ENCODE measurements around the gene MYBPC2. TPM values are rescaled to one million over a fixed set of nuclear protein-coding genes. Genes with fewer than 3 reads are reported as not detected.
"Not testable (repeated sequence)": the region's sequence is repeated elsewhere in the genome, so short reads cannot be mapped to it uniquely, and the experiment has no call there.

MYBPC2 gene
- total RNA-seq, 1 experiment from 2014 or later: not detected

DNA sequence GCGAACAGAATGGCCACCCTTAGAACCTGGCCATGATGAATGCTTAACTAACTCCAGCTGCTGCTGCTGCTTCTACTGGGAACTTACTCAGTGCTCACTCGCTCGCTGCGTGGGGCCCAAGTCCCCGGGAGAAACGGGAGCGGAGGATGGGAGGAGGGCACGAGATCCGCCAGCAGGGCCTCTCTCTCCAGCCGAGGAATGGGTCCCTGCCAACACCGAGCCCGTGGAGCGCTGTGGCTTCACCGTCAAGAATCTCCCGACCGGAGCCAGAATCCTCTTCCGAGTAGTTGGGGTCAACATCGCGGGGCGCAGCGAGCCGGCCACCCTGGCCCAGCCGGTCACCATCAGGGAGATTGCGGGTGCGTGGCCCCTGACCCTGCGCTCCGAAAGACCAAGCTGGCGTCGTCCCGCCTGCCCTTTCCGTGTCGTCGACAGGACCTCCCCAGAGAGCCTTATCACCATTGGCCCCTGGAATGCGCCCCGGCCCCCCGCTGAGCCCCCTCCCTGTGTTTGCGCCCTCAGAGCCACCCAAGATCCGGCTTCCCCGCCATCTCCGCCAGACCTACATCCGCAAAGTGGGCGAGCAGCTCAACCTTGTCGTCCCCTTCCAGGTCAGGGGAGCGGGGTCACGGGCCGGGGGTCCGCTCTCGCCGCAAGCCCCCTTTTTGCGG lies 25.8 kb downstream of the MYBPC2 start:
- DNase-seq (ENCODE audit: low spot score): no peak

DNA sequence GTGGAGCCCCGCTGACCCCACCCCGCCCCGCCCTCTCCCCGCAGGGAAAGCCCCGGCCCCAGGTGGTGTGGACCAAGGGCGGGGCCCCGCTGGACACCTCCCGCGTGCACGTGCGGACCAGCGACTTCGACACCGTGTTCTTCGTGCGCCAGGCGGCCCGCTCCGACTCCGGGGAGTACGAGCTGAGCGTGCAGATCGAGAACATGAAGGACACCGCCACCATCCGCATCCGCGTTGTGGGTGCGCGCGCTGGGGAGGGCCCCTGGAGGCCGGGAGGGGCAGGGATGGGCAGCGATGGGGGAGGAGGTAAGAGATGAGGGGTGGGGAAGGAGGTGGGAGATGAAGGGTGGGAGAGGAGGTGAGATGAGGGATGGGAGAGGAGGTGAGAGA lies 26.4 kb downstream of the MYBPC2 start:
- DNase-seq (ENCODE audit: low spot score): no peak

DNA sequence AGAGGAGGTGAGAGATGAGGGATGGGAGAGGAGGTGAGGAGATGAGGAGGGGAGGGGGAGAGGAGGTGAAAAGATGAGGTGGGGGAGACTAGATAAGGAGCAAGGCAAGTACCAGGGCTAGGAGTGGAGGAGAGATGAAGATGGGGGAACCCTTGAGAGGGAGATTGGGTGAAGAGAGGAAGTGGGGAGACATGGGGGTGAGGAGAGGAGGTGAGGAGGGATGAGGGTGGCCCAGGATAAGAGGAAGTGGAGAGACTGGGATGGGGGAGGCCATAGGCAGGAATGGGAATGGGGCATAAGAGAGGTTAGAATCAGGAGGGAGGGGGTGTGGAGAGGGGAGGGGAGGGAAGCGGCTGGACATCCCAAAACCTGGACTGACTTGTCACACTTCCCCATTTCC lies 26.9 kb downstream of the MYBPC2 start:
- DNase-seq (ENCODE audit: low spot score): no peak

DNA sequence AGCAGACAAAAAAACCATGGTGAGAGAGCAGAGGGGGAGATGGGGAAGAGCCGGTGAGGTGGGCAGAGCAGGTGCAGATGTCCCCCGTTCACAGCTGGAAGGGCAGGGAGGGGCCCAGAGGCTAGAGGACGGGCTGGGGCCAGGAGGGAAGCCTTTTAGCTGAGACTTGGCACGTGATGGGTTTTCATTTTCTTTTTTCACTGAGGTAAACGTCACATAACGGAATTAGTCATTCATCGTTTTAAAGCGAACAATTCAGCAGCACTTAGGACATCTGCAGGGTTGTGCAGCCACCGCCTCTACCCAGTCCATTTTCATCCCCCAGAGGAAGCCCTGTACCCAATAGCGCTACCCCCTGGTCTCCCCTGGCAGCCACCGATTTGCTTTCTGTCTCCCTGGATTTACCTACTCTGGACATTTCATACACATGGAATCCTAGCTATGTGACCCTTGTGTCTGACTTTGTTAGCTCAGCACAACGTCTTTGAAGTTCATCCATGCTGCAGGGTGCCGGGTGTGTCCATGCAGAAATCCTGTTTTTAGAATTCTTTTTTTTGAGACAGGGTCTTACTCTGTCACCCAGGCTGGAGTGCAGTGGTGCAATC lies 27.6 kb downstream of the MYBPC2 start:
- DNase-seq (ENCODE audit: low spot score): no peak

DNA sequence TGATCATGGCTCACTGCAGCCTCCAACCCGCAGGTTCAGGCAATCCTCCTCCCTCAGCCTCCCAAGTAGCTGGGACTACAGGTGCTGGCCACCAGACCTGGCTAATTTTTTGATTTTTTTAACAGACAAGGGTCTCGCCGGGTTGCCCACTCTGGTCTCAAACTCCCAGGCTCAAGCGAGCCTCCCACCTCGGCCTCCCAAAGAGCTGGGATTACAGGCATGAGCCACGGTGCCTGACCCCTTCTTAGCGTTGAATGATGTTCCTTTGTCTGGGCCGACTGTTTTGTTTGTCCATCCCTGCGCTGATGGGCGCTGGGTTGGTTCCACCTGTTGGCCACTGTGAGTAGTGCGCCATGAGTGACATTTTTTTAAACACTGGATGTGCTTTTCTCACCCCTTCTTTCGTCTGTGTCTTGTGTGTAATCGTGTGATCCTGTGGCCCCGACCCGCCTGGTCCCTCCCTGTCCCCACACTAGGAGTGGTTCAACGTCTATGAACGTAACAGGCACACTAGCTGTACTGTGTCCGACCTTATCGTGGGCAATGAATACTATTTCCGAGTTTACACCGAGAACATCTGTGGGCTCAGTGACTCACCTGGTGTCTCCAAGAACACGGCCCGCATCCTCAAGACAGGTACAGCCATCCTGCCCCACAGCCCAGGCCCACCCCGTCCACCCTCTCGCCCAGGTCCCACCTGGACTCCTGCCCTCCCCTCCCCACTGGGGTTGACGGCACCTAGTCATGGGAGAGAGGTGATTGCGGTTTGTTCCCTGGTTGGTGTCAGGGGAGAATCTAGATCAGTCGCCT lies 28.6 kb downstream of the MYBPC2 start:
- DNase-seq (ENCODE audit: low spot score): peak; percentile 94

DNA sequence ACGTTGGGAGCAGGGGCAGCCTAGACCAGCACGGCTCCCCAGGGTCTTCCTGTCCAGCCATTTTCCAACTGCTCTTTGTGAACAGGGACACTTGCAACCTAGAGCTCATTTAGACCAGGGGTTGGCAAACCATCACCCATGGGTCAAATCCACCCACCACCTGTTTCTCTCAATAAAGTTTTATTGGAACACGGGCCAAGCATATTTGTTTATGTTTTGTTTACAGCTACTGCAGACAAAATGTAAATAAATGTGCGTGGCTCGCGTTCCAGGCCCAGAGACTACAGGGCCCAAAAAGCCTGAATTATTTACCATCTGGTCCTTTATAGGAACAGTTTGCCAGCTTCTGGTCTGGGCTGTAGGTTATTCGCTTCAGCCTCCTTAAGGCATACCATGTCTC lies 30.3 kb downstream of the MYBPC2 start:
- no peak for DNase-seq (ENCODE audit: low spot score)

DNA sequence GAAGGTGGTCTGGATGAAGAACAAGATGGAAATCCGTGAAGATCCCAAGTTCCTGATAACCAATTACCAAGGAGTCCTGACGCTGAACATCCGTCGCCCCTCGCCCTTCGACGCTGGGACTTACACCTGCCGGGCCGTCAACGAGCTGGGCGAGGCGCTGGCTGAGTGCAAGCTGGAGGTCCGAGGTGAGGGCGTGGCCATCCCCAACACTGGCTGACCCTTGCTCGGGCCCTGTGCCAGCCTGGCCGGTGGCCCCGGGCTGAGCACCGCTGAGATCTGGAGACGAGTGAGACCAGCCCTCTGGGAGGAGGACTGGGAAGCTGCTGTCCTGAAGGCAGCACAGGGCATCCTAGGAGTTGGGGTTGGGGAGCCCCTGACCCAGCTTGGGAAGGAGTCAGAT lies 31.7 kb downstream of the MYBPC2 start:
- DNase-seq (ENCODE audit: low spot score): no peak

DNA sequence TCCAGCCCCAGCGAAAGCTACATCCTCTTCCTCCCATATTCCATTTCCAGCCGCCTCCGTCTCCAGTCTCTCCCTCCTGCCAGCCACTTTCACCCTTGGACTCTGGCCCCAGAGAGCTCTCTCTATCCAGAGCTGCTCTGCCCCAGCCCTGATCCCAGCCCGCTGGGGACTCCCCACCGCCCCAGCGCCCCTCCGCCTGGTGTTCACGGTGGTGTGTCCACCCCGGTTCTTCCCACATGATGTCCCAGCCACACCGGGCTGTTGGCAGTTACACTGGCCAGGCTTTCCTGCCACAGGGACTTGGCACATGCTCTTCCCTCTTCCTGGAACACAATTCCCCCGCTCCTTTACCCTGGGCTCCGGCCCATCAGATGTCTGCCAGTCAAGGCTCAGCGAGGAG lies 32.3 kb downstream of the MYBPC2 start:
- DNase-seq (ENCODE audit: low spot score): no peak

DNA sequence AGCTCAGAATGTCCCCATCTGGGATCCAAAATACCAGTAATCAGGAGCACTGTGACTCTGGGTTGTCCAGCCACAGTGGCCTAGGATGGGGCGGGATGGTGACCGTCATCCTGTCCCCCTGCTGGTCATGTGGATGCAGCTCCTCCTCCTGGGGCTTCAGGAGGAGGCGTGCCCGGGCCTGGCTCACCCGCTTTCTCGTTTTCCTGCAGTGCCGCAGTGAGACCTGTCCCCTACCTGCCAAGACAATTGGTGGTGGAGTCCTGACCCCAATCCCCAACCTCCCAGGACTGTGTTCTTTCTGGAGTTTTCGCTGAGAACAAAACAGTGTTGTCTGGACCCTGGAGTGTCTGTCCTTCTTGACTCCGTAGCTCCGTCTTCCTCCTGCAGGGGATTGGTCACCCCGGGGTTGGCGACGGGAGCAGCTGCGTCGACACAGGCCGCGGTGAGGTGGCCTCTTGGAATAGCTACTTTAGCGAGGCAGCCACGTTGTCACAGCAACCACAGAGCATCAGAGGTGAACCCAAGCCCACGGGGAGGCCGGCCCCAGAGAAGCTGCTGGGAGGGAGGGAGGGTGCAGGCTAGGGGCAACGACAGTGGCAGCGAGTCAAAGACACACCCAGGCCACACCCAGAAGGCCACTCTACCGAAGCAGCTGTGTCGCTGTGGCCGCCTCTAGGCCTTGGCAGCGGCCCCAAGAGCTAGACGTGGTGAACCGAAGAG lies 33.5 kb downstream of the MYBPC2 start:
- DNase-seq (ENCODE audit: low spot score): peak; percentile 58

DNA sequence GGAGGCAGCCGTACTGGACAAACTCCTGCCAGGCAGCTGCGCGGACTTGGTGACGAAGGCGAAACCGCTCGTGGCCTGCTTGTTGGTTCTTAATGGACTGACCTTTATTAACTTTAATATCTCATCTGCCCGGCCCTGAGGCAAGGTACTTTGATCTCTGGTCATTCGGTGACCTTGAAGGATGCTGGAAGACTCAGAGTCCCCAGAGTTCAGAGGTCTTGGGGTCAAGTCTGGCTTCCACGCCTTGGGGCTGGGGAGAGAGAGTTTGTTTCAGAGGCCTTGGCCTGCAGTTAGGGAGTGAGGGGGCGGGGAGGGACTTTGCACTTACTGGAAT lies 34.0 kb downstream of the MYBPC2 start:
- DNase-seq (ENCODE audit: low spot score): no peak

DNA sequence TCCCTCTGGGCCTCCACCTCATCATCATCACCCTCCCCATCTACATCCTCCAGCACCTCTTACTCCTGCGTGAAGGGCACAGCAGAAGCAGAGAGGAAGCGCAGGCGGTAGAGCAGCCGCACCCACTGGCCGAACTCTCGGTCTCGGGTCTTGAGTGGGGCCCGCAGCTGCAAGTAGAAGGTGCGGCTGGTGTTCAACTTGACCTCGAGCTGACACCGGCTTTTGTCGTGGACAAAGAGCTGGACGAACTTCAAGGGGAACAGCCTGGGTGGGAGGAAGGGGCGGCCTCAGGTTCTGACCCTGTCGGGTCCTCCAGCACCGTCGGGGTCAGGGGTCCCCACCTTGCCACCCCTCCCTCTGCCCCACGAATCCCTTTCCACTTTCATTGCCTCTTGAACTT lies 34.9 kb downstream of the MYBPC2 start:
- DNase-seq (ENCODE audit: low spot score): no peak

DNA sequence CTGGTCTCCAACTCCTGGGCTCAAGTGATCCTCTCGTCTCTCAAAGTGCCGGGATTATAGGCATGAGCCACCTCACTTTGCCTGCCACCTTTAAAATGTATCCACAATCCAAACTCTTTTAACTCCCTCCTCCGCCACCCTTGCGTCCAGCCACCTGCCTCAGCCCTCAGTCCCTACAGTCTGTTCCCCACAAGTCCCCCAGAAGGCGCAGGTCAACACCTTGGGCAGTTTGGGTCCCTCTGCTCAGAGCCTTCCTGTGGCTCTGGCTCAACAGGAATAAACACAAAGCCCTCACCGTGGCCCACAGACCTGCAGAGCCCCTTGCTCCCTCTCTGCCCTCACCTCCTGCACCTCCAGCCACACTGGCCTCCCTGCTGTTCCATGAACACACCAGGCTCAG lies 36.1 kb downstream of the MYBPC2 start:
- no peak for DNase-seq (ENCODE audit: low spot score)

DNA sequence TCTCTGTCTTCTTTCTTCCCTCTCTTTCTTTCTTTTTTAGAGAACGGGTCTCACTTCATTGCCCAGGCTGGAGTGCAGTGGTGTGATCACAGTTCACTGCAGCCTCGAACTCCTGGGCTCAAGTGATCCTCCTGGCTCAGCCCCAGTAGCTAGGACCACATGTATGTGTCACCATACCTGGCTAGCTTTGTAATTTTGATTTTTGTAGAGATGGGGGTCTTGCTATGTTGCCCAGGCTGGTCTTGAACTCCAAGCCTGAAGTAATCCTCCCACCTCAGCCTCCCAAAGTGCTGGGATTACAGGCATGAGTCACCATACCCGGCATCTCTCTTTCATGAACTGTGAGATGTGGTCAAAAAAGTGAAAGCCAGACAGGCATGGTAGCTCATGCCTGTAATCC lies 40.6 kb downstream of the MYBPC2 start:
- not testable (repeated sequence) for DNase-seq (ENCODE audit: low spot score)

DNA sequence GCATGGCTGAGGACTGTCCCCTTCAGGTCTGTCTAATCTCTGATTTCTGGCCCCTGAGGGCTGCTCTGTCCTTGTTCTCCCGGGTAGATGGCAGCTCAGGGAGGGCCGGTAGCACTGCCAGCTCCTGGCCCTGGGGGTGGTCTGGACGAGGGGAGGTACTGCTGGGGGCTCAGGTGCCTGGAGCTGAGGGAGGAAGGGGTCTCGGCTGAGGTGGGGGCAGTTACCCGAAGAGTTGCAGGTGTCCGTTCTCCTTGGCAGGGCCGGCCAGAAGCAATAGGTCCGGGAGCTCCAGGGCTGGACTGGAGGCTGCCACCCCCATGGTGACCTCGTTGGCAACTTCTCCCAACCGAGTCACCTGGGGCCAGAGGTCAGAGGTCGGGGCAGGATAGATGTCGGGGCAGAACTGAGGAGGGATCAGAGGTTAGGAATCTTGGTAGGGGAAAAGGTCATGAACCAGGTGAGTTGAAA lies 42.4 kb downstream of the MYBPC2 start:
- no peak for DNase-seq (ENCODE audit: low spot score)

DNA sequence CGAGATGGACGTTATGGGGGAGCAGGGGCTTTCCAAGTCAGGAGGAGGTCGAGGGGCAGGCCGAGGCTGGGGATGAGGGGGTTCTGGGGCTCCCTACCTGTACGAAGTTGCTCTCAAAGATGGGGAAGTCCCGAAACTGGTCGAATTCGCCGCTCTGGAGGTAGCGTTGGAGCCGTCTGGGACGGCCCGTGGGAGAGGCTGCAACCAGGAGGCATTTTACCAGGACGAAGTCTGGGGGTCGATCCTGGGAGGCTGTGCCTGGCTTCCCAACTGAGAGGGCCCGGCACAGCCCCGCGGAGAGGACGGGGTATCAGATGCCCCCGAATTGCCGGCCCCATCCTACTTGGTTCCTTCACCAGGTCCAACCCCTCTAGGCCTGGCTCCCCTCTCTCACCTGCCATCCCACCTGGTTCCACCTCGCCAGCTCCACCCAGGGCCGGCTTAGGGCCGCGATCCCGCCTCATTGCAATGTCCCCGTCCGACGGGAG lies 43.1 kb downstream of the MYBPC2 start:
- DNase-seq (ENCODE audit: low spot score): no peak

DNA sequence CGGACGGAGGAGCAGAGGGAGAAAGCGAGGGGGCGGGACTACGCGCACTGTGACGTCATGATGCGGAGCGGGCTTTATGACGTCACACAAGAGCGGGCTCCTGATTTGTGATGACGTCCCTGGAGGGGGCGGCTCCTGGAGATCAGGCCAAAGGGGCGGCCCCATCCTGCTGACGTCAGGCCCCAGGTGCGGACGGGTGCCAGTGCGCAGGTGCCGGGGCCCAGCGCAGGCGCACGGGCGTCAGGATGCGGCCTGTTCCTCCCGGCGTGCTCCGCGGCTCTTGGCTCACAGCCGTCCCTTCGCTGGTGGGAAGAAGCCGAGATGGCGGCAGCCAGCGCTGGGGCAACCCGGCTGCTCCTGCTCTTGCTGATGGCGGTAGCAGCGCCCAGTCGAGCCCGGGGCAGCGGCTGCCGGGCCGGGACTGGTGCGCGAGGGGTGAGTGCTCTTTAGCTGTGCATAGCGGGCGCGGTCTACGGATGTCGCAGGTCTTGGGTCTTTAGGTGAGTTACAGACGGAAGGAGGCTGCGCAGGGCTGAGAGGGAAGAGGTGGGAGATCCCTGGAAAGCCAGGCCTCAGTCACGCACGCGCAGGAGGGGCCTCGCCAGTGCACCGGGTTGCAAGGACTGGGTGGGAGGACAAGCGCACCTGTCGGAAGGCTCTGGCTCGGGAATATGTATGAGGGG lies 43.7 kb downstream of the MYBPC2 start, which contains the start of the genes EMC10 and GARIN5A:
Gene EMC10, plus strand, starts transcription at position 284 of the 683 bp plus-strand sequence. Its CDS starts 38 bp downstream, at position 322.
Gene GARIN5A, minus strand, starts transcription at position 625 of the 683 bp plus-strand sequence. Its CDS starts 460 bp downstream, at position 165.
- peak; percentile 99 for DNase-seq (ENCODE audit: low spot score)

DNA sequence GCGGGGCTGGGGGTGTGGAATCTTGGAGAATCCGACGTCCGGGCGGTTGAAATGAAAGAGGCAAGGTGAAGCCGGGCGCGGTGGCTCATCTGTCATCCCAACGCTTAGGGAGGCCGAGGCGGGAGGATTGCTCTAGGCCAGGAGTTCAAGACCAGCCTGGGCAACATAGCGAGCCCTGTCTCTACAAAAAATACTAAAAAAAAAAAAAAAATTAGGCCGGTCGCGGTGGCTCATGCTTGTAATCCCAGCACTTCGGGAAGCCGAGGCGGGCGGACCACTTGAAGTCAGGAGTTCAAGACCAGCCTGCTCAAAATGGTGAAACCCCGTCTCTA lies 44.2 kb downstream of the MYBPC2 start:
- DNase-seq (ENCODE audit: low spot score): no peak

DNA sequence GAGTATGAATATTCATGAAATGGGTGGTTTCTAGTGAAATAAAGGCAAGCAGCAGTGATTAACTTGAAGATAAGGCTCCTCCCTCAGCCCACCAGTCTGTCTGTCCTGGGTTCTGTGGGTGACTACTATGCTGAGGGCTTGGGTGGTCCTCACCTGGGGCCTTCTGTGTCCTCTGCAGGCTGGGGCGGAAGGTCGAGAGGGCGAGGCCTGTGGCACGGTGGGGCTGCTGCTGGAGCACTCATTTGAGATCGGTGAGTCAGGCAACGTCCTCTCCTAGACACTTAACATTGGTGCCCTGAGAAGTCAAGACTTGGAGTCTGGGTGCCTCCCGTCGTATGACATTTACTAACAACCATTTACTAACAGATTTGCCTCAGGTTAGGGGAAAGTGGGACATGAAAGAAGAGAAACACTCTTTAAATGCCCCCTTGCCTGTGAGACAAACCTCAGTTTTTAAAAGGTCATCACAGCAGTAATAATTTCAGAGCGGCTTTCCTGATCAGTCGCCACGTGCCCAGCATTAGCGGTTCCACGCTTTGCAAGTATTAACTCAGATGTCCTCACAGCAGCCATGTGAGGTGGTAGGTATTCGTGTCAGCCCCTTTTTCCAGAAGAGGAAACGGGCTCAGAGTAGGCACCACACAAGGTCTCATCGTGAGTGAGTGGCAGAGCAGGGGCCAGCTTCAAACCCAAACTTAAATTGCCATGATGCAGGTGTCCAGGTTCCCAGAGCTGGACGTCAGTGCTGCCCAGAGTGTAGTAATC lies 45.2 kb downstream of the MYBPC2 start:
- no peak for DNase-seq (ENCODE audit: low spot score)

DNA sequence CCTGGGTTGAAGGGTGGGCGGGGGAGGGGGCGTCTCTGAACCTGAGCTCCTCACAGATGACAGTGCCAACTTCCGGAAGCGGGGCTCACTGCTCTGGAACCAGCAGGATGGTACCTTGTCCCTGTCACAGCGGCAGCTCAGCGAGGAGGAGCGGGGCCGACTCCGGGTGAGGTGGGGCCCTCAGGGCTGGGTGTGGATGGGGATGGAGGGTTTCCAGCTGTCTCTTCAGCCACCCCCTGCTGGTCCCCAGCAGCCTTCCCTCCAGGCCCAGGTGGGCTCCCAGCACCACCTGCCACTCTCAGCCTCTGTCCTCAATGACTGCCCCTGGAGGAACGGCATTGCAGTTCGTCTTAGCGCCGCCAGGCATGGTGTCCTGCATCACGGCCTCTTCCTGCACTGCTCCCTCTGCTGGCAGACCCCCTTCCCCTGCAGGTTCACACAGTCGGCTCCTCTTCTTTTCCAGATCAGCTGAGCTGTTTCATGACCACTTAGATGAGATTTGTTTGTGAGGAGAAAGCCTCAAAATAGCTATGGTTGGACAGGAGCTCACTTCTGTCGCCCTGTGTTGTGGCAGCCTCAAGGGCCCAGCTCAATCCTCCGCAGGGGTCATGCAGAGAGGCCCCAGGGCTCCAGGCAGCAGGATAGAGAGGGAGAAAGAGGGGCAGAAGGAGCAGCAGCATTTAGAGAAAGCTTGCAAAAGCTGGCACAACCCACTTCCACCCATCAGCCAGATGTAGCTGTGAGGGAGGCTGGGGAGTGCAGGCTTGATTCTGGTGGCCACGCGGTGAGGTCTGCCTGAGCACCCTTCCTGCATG lies 46.4 kb downstream of the MYBPC2 start:
- DNase-seq (ENCODE audit: low spot score): peak; percentile 62
